HG03097 (cell line): ENCODE measurements around the gene HMGN1.

Experiments used
- ATAC-seq: cut with Tn5 transposase; IDR thresholded peaks from one replicate; pipeline ENCODE4 v1.9.1; 2021; ENCODE audit not compliant: unreplicated experiment, low FRiP score

Gene HMGN1

GRCh38 chr21:39336457-39337008, 12.4 kb downstream of the HMGN1 start:
- ATAC-seq, result no peak

- ATAC-seq, result no peak
Measured at GRCh38 chr21:39334611-39335010, 14.3 kb downstream of the HMGN1 start.

- ATAC-seq, result no peak
Measured at GRCh38 chr21:39332175-39332574, 16.7 kb downstream of the HMGN1 start.

GRCh38 chr21:39330001-39330400, 18.9 kb downstream of the HMGN1 start:
- ATAC-seq, result no peak

GRCh38 chr21:39327727-39328126, 21.2 kb downstream of the HMGN1 start:
- ATAC-seq, result no peak

GRCh38 chr21:39326607-39327307, 22.1 kb downstream of the HMGN1 start:
- ATAC-seq, result no peak

- ATAC-seq, result no peak
Measured at GRCh38 chr21:39325458-39325857, 23.4 kb downstream of the HMGN1 start.

- ATAC-seq, result no peak
Measured at GRCh38 chr21:39321424-39321823, 27.5 kb downstream of the HMGN1 start.

- no peak for ATAC-seq
Measured at GRCh38 chr21:39319814-39320332, 29.0 kb downstream of the HMGN1 start.

- ATAC-seq, result no peak
Measured at GRCh38 chr21:39319251-39319756, 29.6 kb downstream of the HMGN1 start.

- ATAC-seq, result no peak
Measured at GRCh38 chr21:39318091-39318959, 30.6 kb downstream of the HMGN1 start.

- ATAC-seq, result no peak
Measured at GRCh38 chr21:39317134-39318090, 31.5 kb downstream of the HMGN1 start.

GRCh38 chr21:39316729-39317128, 32.2 kb downstream of the HMGN1 start:
- ATAC-seq, result no peak

GRCh38 chr21:39315603-39316445, 33.1 kb downstream of the HMGN1 start:
- no peak for ATAC-seq

- ATAC-seq, result peak; percentile 8
Measured at GRCh38 chr21:39314143-39315027, 34.5 kb downstream of the HMGN1 start.

GRCh38 chr21:39313571-39314142, 35.2 kb downstream of the HMGN1 start, which contains the start of gene BRWD1:
BRWD1 (minus strand) TSS chr21:39313632; CDS start chr21:39313491, 141 bp downstream.
- peak; percentile 49 for ATAC-seq

GRCh38 chr21:39313042-39313570, 35.8 kb downstream of the HMGN1 start:
- peak; percentile 1 for ATAC-seq
